Chondrocyte (in vitro differentiated cells): ENCODE results near the gene IFNL3. TPM values are rescaled to one million over a fixed set of nuclear protein-coding genes. Genes with fewer than 3 reads are reported as not detected.
"Not testable (repeated sequence)": the region's sequence is repeated elsewhere in the genome, so short reads cannot be mapped to it uniquely, and the experiment has no call there.

Experiments
- DNase-seq: peaks from one replicate; pipeline ENCODE4 v3.0.0; 2021; ENCODE audit warnings: mixed read lengths, low spot score
- H3K27ac Mint-ChIP-seq: one replicate; pipeline ENCODE4 v1.8.0; 2021; ENCODE audit warnings: mild to moderate bottlenecking, moderate library complexity, mixed read lengths; ENCODE audit not compliant: unreplicated experiment
- H3K27me3 Mint-ChIP-seq: 2 replicates; pipeline ENCODE4 v1.8.0; 2021; ENCODE audit warnings: low read depth, mixed read lengths
- H3K36me3 Mint-ChIP-seq: 2 replicates; pipeline ENCODE4 v1.8.0; 2021; ENCODE audit warnings: low read depth, mixed read lengths
- H3K4me1 Mint-ChIP-seq: 2 replicates; pipeline ENCODE4 v1.8.0; 2021; ENCODE audit warnings: low read depth, mild to moderate bottlenecking, mixed read lengths
- H3K4me3 Mint-ChIP-seq: one replicate; pipeline ENCODE4 v1.8.0; 2021; ENCODE audit warnings: mild to moderate bottlenecking, moderate library complexity, mixed read lengths; ENCODE audit not compliant: unreplicated experiment
- H3K9me3 Mint-ChIP-seq: 2 replicates; pipeline ENCODE4 v1.8.0; 2021; ENCODE audit warnings: low read depth, mixed read lengths
- CTCF ChIP-seq: fragments of 200-600 bp; sonication (generic); IDR thresholded peaks from 2 replicates; pipeline ENCODE4 v1.5.0; 2021; ENCODE audit warnings: antibody characterized with exemption, mild to moderate bottlenecking, moderate library complexity
- long read RNA-seq: library from polyadenylated mRNA; stranded (forward); transcript quantifications from one replicate; pipeline ENCODE4 v2.0.0, GENCODE V29; 2021
- total RNA-seq: library from RNA; stranded (reverse); gene quantifications from 3 replicates; pipeline ENCODE4 v1.2.1, GENCODE V29; 2021

The IFNL3 gene
- not detected in 3 replicates for total RNA-seq
- long read RNA-seq, result 0 reads

- H3K27me3 Mint-ChIP-seq, result peaks cover 45% of the 10 kb centered on the region
Observed at GRCh38 chr19:39244410-39245100, at the start of gene IFNL3. Gene IFNL3, minus strand, starts transcription at chr19:39245006. Its CDS starts 39 bp downstream, at chr19:39244967.

GRCh38 chr19:39293394-39293793 lies 48.6 kb upstream of the IFNL3 start:
- H3K9me3 Mint-ChIP-seq, result no peaks in the 10 kb centered on the region
- peaks cover 58% of the 10 kb centered on the region for H3K27me3 Mint-ChIP-seq
- no peak for DNase-seq
- H3K36me3 Mint-ChIP-seq, result no peaks in the 10 kb centered on the region
- no peak overlapping the region for H3K4me3 Mint-ChIP-seq
- no peak for TF ChIP-seq CTCF
- no peaks in the 10 kb centered on the region for H3K4me1 Mint-ChIP-seq
- no peak overlapping the region for H3K27ac Mint-ChIP-seq

More at GRCh38 chr19:39244410-39245100, at the start of gene IFNL3:
- not testable (repeated sequence) for H3K9me3 Mint-ChIP-seq, DNase-seq, H3K4me1 Mint-ChIP-seq, H3K4me3 Mint-ChIP-seq, H3K36me3 Mint-ChIP-seq, H3K27ac Mint-ChIP-seq

GRCh38 chr19:39284032-39284431 lies 39.2 kb upstream of the IFNL3 start:
- TF ChIP-seq CTCF, result no peak
- H3K27me3 Mint-ChIP-seq, result peaks cover 43% of the 10 kb centered on the region
- no peaks in the 10 kb centered on the region for H3K4me1 Mint-ChIP-seq
- H3K9me3 Mint-ChIP-seq, result peaks cover 19% of the 10 kb centered on the region
- H3K27ac Mint-ChIP-seq, result no peak overlapping the region
- H3K36me3 Mint-ChIP-seq, result peaks cover 2% of the 10 kb centered on the region
- no peak for DNase-seq
- H3K4me3 Mint-ChIP-seq, result no peak overlapping the region

GRCh38 chr19:39282021-39282420 lies 37.2 kb upstream of the IFNL3 start:
- DNase-seq, result no peak
- peaks cover 44% of the 10 kb centered on the region for H3K27me3 Mint-ChIP-seq
- H3K4me3 Mint-ChIP-seq, result no peak overlapping the region
- H3K36me3 Mint-ChIP-seq, result peaks cover 2% of the 10 kb centered on the region
- H3K4me1 Mint-ChIP-seq, result no peaks in the 10 kb centered on the region
- no peak overlapping the region for H3K27ac Mint-ChIP-seq
- TF ChIP-seq CTCF, result no peak
- H3K9me3 Mint-ChIP-seq, result peaks cover 19% of the 10 kb centered on the region

GRCh38 chr19:39277598-39277997 lies 32.8 kb upstream of the IFNL3 start:
- Mint-ChIP-seq H3K4me3 (no peak overlapping the region), H3K27ac (no peak overlapping the region), H3K27me3 (peaks cover 37% of the 10 kb centered on the region), H3K36me3 (no peaks in the 10 kb centered on the region), H3K4me1 (no peaks in the 10 kb centered on the region), H3K9me3 (peaks cover 10% of the 10 kb centered on the region)
- no peak for TF ChIP-seq CTCF
- DNase-seq, result no peak

DNA sequence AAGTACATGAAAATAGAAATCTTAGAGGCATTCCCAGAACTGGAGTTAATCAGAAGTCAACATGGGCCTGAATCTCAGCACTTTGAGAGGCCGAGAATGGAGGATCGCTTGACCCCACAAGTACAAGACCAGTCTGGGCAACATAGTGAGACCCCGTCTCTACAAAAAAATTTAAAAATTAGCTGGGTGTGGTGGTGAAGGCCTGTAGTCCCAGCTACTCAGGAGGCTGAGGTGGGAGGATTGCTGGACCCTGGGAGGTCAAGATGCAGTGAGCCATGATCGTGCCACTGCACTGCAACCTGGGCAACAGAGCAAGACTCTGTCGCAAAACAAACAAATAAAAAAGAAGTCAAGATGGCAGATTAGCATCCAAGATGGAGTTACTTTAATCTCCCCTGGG lies 31.9 kb upstream of the IFNL3 start:
- Mint-ChIP-seq H3K4me1 (no peaks in the 10 kb centered on the region), H3K4me3 (no peak overlapping the region), H3K27me3 (peaks cover 38% of the 10 kb centered on the region), H3K36me3 (no peaks in the 10 kb centered on the region), H3K27ac (no peak overlapping the region), H3K9me3 (peaks cover 5% of the 10 kb centered on the region)
- no peak for TF ChIP-seq CTCF
- peak; percentile 4 for DNase-seq
